B cell (primary cell): ENCODE measurements around the gene DENND2A. TPM values are rescaled to one million over a fixed set of nuclear protein-coding genes. Genes with fewer than 3 reads are reported as not detected.
A peak's percentile ranks its signal among the peaks of the same experiment; 100 is the strongest.
"Not testable (repeated sequence)": the region's sequence is repeated elsewhere in the genome, so short reads cannot be mapped to it uniquely, and the experiment has no call there.

ENCODE experiments used
- ATAC-seq: fragments of 200-7000 bp; cut with Tn5 transposase; one replicate; pipeline ENCODE4 v1.10.0; 2021; ENCODE audit warnings: low read depth, mild to moderate bottlenecking, moderate number of reproducible peaks, moderate library complexity
- CTCF ChIA-PET: fragments of 350-600 bp; sonication (Branson Sonifier 250); formaldehyde crosslinking; loops from one replicate; lab custom pipeline; 2021; ENCODE audit warnings: antibody characterized with exemption, inconsistent platforms; lab: Charles Lee
- POLR2A ChIA-PET: fragments of 350-600 bp; sonication (Branson Sonifier 250); formaldehyde crosslinking; loops from one replicate; lab custom pipeline; 2021; ENCODE audit warnings: antibody characterized with exemption; lab: Charles Lee
- DNase-seq: peaks from one replicate; pipeline ENCODE4 v3.0.0; 2013
- H2AFZ ChIP-seq: 2 replicates; pipeline ENCODE4 v1.6.1; 2012; ENCODE audit warnings: mild to moderate bottlenecking, low read depth, low read length; ENCODE audit not compliant: insufficient read depth, poor library complexity, severe bottlenecking
- H3K27ac ChIP-seq, 2 donors: 1 replicate in 1 of 2; 2 replicates in 1 of 2; pipeline ENCODE4 v1.5.1; 2012 to 2013; ENCODE audit warnings: low read length in 2 of 2, mild to moderate bottlenecking in 2 of 2, moderate library complexity in 1 of 2
- H3K27me3 ChIP-seq, 4 experiments: fragments of 200-600 bp in 1 of 4; sonication (generic) in 1 of 4; replicated peaks in 1 of 4; 1 replicate in 2 of 4; 2 replicates in 2 of 4; pipeline versions ENCODE4 v1.6.1 to v1.7.0; 2013 to 2016; ENCODE audit warnings: low read length in 3 of 4, mild to moderate bottlenecking in 2 of 4, mixed read lengths in 1 of 4, moderate library complexity in 1 of 4; ENCODE audit not compliant: insufficient read depth in 4 of 4, control insufficient read depth in 3 of 4; ENCODE audit errors: control extremely low read depth in 1 of 4
- H3K36me3 ChIP-seq, 2 experiments: replicated peaks in 1 of 2; 1 replicate in 1 of 2; 2 replicates in 1 of 2; pipeline versions ENCODE4 v1.6.1 to v1.7.1; 2013; ENCODE audit warnings: low read length in 1 of 2; ENCODE audit not compliant: insufficient read depth in 2 of 2, control insufficient read depth in 1 of 2; ENCODE audit errors: control extremely low read depth in 1 of 2, extremely low read depth in 1 of 2
- H3K4me1 ChIP-seq, 2 donors: fragments of 200-600 bp in 1 of 2; sonication (generic) in 1 of 2; 1 replicate in 1 of 2; 2 replicates in 1 of 2; pipeline versions ENCODE4 v1.5.1 to v1.6.1; 2013 to 2017; ENCODE audit warnings: low read length in 2 of 2; ENCODE audit not compliant: control insufficient read depth in 2 of 2, insufficient read depth in 2 of 2
- H3K4me2 ChIP-seq: replicated peaks from 2 replicates; pipeline ENCODE3; 2012; ENCODE audit warnings: mild to moderate bottlenecking, low read depth, low read length; ENCODE audit not compliant: poor library complexity, severe bottlenecking
- H3K4me3 ChIP-seq, 5 experiments: fragments of 200-600 bp in 1 of 5; sonication (generic) in 1 of 5; 1 replicate in 3 of 5; 2 replicates in 2 of 5; pipeline versions ENCODE4 v1.5.1 to v1.7.0; 2011 to 2016; ENCODE audit warnings: low read length in 4 of 5, mild to moderate bottlenecking in 4 of 5, low read depth in 2 of 5, control low read depth in 1 of 5, moderate library complexity in 1 of 5; ENCODE audit not compliant: insufficient read depth in 1 of 5; ENCODE audit errors: control extremely low read depth in 1 of 5, extremely low read depth in 1 of 5
- H3K79me2 ChIP-seq: fragments of 200-600 bp; sonication (generic); one replicate; pipeline ENCODE4 v1.6.0; 2016; ENCODE audit warnings: low read length; ENCODE audit not compliant: control insufficient read depth, insufficient read depth
- H3K9ac ChIP-seq: fragments of 200-600 bp; sonication (generic); 2 replicates; pipeline ENCODE4 v1.6.1; 2017; ENCODE audit warnings: mild to moderate bottlenecking, low read length, moderate library complexity
- H3K9me3 ChIP-seq, 3 donors: one replicate each; pipeline versions ENCODE4 v1.6.1 to v1.7.1; 2013; ENCODE audit warnings: low read length in 2 of 3; ENCODE audit not compliant: control insufficient read depth in 2 of 3, insufficient read depth in 1 of 3; ENCODE audit errors: control extremely low read depth in 1 of 3
- H4K20me1 ChIP-seq: 2 replicates; pipeline ENCODE4 v1.6.0; 2012; ENCODE audit warnings: mild to moderate bottlenecking, low read length; ENCODE audit not compliant: insufficient read depth, control insufficient read depth, poor library complexity, severe bottlenecking
- H3K27ac Mint-ChIP-seq: one replicate; pipeline ENCODE4 v1.8.0; 2021; ENCODE audit warnings: mixed read lengths
- H3K27me3 Mint-ChIP-seq: one replicate; pipeline ENCODE4 v1.8.0; 2021; ENCODE audit warnings: mixed read lengths
- H3K4me1 Mint-ChIP-seq: one replicate; pipeline ENCODE4 v1.8.0; 2021; ENCODE audit warnings: mixed read lengths
- H3K4me3 Mint-ChIP-seq: one replicate; pipeline ENCODE4 v1.8.0; 2021; ENCODE audit warnings: mixed read lengths
- H3K9me3 Mint-ChIP-seq: one replicate; pipeline ENCODE4 v1.8.0; 2022; ENCODE audit warnings: mixed read lengths; ENCODE audit not compliant: insufficient read depth
- CTCF ChIP-seq: fragments of 200-600 bp; IDR thresholded peaks from one replicate; pipeline ENCODE4 v1.8.0; 2022; ENCODE audit warnings: antibody characterized with exemption, mild to moderate bottlenecking
- EZH2 ChIP-seq: IDR thresholded peaks from 2 replicates; pipeline ENCODE4 v1.6.1; 2012; ENCODE audit warnings: borderline replicate concordance, low read depth, mild to moderate bottlenecking, moderate library complexity, low read length; ENCODE audit not compliant: insufficient read depth, poor library complexity, severe bottlenecking
- WGBS: methylation state at CpG from one replicate; pipeline ENCODE4 v1.1.5; 2013; ENCODE audit warnings: missing lambda C conversion rate; ENCODE audit not compliant: insufficient coverage; 5-methylcytosine and 5-hydroxymethylcytosine counted together
- intact Hi-C: fragments of 100-400 bp; cut with micrococcal nuclease; formaldehyde crosslinking; loops from one replicate; pipeline ENCODE4 v1.10.0; 2022
- polyA plus RNA-seq: library from polyadenylated mRNA; depleted of rRNA; stranded (reverse); fragments of >200 nt; gene quantifications from 2 replicates; pipeline ENCODE4 v1.2.3, GENCODE V29; 2012
- total RNA-seq, 2 donors: library from RNA; stranded (reverse); fragments of 120-200 nt in 1 of 2; gene quantifications; 1 replicate in 1 of 2; 2 replicates in 1 of 2; pipeline versions ENCODE4 v1.2.3 to v1.2.4, GENCODE V29; 2013 to 2022

Gene DENND2A
- total and polyA plus RNA-seq, 2 donors (not counting 1 experiment from before 2014, with no cell fraction given), result 0.31 TPM; not detected in 1

DNA sequence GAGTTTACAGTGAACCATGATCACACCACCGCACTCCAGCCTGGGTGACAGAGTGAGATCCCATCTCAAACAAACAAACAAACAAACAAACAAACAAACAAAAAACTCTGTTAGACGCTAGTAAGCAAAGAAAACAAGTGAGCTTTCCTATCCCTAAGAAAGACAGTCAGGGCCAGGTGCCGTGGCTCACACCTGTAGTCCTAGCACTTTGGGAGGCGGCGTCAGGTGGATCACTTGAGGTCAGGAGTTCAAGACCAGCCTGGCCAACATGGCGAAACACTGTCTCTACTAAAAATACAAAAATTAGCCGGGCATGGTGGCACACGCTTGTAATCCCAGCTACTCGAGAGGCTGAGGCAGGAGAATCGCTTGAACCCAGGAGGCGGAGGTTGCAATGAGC, 36.3 kb upstream of the DENND2A start:
- not testable (repeated sequence) for H3K9me3 ChIP-seq, H3K27me3 ChIP-seq, H3K9me3 Mint-ChIP-seq, ATAC-seq, H4K20me1 ChIP-seq, H3K4me3 ChIP-seq, H3K9ac ChIP-seq, H3K27me3 Mint-ChIP-seq, DNase-seq
- H3K27ac ChIP-seq, result peak overlapping the region; percentile 41 to 79
- 96% methylated on average over 5 of the region's 11 CpGs for WGBS
- H3K4me1 ChIP-seq, result peaks cover 46 to 54% of the 10 kb centered on the region in 2 donors
- POLR2A ChIA-PET, result interaction anchor here (0.5 to 1.1 kb wide), 2 partner anchors 19 to 30 kb away, joined by 4 to 9 read pairs; partner anchors contain the start of gene NDUFB2
- peaks cover 40% of the 10 kb centered on the region for H3K79me2 ChIP-seq
- intact Hi-C loops, result loop anchor here (1.0 to 10.0 kb wide), 4 partner anchors 19 to 1332 kb away; partner anchors contain the start of genes FMC1, NDUFB2 and SLC37A3
- peak overlapping the region; percentile 29 for H2AFZ ChIP-seq
- CTCF ChIA-PET, result interaction anchor here (1.3 to 4.1 kb wide), 4 partner anchors 21 to 1109 kb away, joined by 3 to 17 read pairs (median 10); no protein-coding TSS in a partner anchor
- H3K36me3 ChIP-seq, result peaks cover 0 to 24% of the 10 kb centered on the region in 2 experiments
- H3K4me3 Mint-ChIP-seq, result peak overlapping the region; percentile 87
- H3K4me2 ChIP-seq, result peak overlapping the region; percentile 48
- peaks cover 51% of the 10 kb centered on the region for H3K4me1 Mint-ChIP-seq
- H3K27ac Mint-ChIP-seq, result peak overlapping the region; percentile 91

DNA sequence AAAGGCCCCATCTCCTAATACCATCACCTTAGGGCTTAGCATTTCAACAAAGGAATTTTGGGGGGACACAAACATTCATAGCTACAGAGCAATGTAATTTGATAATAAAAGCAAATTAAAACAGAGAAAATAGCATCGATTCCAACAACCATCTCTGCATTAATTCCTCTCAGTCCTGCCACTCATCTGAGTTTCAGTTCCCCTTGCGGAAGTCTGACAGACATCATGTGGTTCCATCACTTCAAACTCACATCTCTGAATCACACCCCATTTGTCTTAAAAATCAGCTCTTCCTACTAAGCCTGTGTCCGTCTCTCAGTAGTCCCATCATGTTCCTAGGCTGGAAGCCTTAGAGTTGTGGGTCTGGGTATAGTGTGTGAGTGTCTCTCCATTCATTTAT, 35.7 kb upstream of the DENND2A start:
- H2AFZ ChIP-seq, result peak overlapping the region; percentile 29
- Mint-ChIP-seq H3K4me3 (peak overlapping the region; percentile 87), H3K27me3 (no peaks in the 10 kb centered on the region), H3K27ac (peak overlapping the region; percentile 91), H3K9me3 (no peaks in the 10 kb centered on the region), H3K4me1 (peaks cover 52% of the 10 kb centered on the region)
- peak overlapping the region; percentile 41 to 79 for H3K27ac ChIP-seq
- H3K36me3 ChIP-seq, result peaks cover 0 to 18% of the 10 kb centered on the region in 2 experiments
- H3K9ac ChIP-seq, result peak overlapping the region; percentile 1
- TF ChIP-seq EZH2, result no peak
- no peak for TF ChIP-seq CTCF
- 13% methylated on average over 2 of the region's 3 CpGs for WGBS
- DNase-seq (peak; percentile 83), ATAC-seq (peak; percentile 49)
- no peaks in the 10 kb centered on the region for H3K27me3 ChIP-seq
- H3K4me3 ChIP-seq, result peak overlapping the region in 1 of 5 experiments; percentile 34
- H4K20me1 ChIP-seq, result no peaks in the 10 kb centered on the region
- H3K79me2 ChIP-seq, result peaks cover 40% of the 10 kb centered on the region
- H3K4me2 ChIP-seq, result peak overlapping the region; percentile 48
- H3K4me1 ChIP-seq, result peaks cover 46 to 54% of the 10 kb centered on the region in 2 donors
- CTCF ChIA-PET, result interaction anchor here (0.9 to 4.1 kb wide), 7 partner anchors 8 to 1110 kb away, joined by 3 to 17 read pairs (median 7); partner anchors contain the start of gene NDUFB2
- intact Hi-C loops, result loop anchor here (1.0 to 10.0 kb wide), 4 partner anchors 20 to 1332 kb away; partner anchors contain the start of genes FMC1, NDUFB2 and SLC37A3
- POLR2A ChIA-PET, result interaction anchor here (0.5 to 1.1 kb wide), 3 partner anchors 20 to 226 kb away, joined by 3 to 9 read pairs (median 4); partner anchors contain the start of gene NDUFB2
- peaks cover 0 to 7% (median 0%) of the 10 kb centered on the region in 3 donors for H3K9me3 ChIP-seq
